ENCODE measurements around the gene BMP10. TPM values are rescaled to one million over a fixed set of nuclear protein-coding genes. Genes with fewer than 3 reads are reported as not detected.

Gene BMP10
- total RNA-seq, 1 donor = not detected

- no peak overlapping the region for H3K4me3 ChIP-seq (ENCODE audit: low read depth, low read length)
- peak; percentile 17 for DNase-seq (ENCODE audit: low read depth)
- TF ChIP-seq CTCF (IDR thresholded peaks at IDR 0.05; ENCODE audit: insufficient read depth, low read length) = peak; percentile 44
Measured at GRCh38 chr2:68837164-68837860, 33.9 kb downstream of the BMP10 start.

- no peak for TF ChIP-seq CTCF (IDR thresholded peaks at IDR 0.05; ENCODE audit: insufficient read depth, low read length)
- no peak overlapping the region for H3K4me3 ChIP-seq (ENCODE audit: low read depth, low read length)
- DNase-seq (ENCODE audit: low read depth) = no peak
Measured at GRCh38 chr2:68835621-68836020, 35.6 kb downstream of the BMP10 start.

- no peak for TF ChIP-seq CTCF (IDR thresholded peaks at IDR 0.05; ENCODE audit: insufficient read depth, low read length)
- no peak for DNase-seq (ENCODE audit: low read depth)
- no peak overlapping the region for H3K4me3 ChIP-seq (ENCODE audit: low read depth, low read length)
Measured at GRCh38 chr2:68834737-68835376, 36.3 kb downstream of the BMP10 start.

GRCh38 chr2:68833162-68833561 lies 38.0 kb downstream of the BMP10 start:
- no peak overlapping the region for H3K4me3 ChIP-seq (ENCODE audit: low read depth, low read length)
- no peak for TF ChIP-seq CTCF (IDR thresholded peaks at IDR 0.05; ENCODE audit: insufficient read depth, low read length)
- no peak for DNase-seq (ENCODE audit: low read depth)

- peak; percentile 26 for DNase-seq (ENCODE audit: low read depth)
- H3K4me3 ChIP-seq (ENCODE audit: low read depth, low read length) = no peak overlapping the region
- TF ChIP-seq CTCF (IDR thresholded peaks at IDR 0.05; ENCODE audit: insufficient read depth, low read length) = no peak
Measured at GRCh38 chr2:68832233-68832869, 38.8 kb downstream of the BMP10 start.

GRCh38 chr2:68831686-68832232 lies 39.4 kb downstream of the BMP10 start:
- no peak overlapping the region for H3K4me3 ChIP-seq (ENCODE audit: low read depth, low read length)
- peak; percentile 65 for DNase-seq (ENCODE audit: low read depth)
- no peak for TF ChIP-seq CTCF (IDR thresholded peaks at IDR 0.05; ENCODE audit: insufficient read depth, low read length)

Data from fibroblast of the aortic adventitia (primary cell).